GM19397 (cell line): ENCODE results near the gene UBE2U.
"Not testable (repeated sequence)": the region's sequence is repeated elsewhere in the genome, so short reads cannot be mapped to it uniquely, and the experiment has no call there.

ENCODE experiments used
- ATAC-seq: cut with Tn5 transposase; IDR thresholded peaks from one replicate; pipeline ENCODE4 v1.9.1; 2021; ENCODE audit warnings: mild to moderate bottlenecking, moderate library complexity; ENCODE audit not compliant: unreplicated experiment

UBE2U gene

DNA sequence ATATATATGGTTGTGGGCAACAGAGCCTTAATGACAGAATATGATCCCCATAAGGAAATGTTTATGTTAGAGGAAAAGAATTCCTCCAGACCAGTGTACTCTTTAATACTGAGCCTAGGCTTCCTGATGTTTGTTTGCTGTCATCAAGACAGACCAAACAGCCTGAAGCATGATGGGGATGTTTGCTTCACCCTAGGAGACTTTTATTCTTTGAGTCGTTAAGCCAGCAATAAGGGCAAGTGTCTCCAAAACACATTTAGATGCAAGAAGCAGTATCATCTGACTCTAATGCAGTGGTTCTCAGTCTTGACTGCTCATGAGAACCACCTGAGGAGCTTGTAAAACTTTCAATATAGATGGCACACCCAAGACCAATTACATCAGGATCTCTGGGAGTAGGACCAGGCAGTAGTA is 33.1 kb downstream of the UBE2U start:
- ATAC-seq = no peak

DNA sequence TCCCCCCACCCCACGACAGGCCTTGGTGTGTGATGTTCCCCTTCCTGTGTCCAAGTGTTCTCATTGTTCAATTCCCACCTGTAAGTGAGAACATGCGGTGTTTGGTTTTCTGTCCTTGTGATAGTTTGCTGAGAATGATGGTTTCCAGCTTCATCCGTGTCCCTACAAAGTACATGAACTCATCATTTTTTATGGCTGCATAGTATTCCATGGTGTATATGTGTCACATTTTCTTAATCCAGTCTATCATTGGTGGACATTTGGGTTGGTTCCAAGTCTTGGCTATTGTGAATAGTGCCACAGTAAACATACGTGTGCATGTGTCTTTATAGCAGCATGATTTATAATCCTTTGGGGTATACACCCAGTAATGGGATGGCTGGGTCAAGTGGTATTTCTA is 36.1 kb downstream of the UBE2U start:
- not testable (repeated sequence) for ATAC-seq

DNA sequence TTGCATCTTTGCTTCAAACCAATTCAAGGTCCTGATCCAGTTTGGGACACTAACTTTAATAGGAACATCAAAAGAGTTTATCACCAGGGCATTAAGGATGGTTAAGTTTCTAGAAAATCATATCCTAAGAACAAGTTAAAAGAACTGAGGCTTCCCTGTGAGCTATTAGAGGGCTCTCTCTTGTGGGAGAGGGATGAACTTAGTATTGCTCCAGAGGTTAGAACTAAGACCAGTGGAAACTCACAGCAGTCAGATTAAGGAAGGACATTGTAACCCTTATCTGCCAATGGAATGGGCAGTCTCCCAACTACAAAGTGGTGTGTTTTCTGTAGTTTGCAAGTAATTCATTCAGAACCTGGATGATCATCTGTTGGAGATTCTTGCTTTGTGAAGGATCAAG is 36.8 kb downstream of the UBE2U start:
- no peak for ATAC-seq

DNA sequence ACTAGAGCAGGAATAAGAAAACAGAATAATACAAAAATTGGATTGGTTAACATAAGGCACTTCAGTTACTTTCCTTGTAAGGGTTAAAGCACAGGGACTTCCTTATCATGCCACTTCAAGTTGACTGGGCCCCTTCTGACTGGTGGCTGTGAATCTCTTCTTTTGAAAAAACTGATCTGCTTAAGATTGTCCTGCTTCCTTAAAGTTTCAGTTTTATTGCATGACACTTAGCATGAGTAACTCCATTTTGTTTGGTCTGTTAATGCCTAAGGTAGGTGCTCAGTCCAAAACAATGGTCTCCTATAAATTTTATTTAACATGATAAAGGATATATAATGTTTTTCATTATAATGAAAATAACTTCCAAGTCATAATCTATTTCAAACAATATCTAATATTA is 37.6 kb downstream of the UBE2U start:
- no peak for ATAC-seq

DNA sequence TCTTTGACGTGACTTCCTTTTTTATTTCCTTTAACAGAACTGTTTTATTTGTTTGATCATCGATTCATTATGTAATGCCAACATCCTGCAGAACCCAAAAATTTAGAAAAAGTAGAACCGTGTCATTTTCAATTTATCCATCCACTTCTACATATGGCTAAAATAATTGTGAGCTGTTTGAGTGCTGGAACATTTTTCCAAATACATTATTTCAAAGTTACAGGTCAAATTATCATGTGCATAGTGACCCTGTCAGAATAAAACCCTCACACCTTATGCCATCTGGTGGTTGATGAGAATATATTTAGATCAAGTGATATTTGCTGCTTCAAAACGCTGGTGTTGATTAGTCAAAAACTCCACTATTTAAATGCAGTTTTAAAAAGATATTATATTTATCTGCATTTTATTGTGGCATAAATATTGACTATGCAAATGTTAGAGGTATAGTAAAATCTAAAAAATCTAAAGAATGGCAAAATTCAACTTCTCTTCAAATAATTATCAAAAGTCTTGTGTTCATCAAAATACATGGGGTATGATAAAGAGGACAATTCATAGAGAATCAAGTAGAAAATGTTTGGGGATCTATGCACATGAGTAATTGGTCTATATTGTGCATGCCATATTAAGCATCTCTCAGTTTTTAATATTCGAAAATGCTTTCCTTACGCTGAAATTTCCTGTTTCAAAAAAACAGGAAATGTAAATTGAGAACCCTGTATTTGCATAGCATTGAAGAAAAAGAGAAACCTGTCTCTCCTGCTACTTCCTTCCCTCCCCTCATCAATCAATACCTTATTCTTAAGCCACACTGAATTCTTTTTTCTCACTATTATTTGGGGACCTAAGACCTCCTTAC is 39.7 kb downstream of the UBE2U start:
- no peak for ATAC-seq

DNA sequence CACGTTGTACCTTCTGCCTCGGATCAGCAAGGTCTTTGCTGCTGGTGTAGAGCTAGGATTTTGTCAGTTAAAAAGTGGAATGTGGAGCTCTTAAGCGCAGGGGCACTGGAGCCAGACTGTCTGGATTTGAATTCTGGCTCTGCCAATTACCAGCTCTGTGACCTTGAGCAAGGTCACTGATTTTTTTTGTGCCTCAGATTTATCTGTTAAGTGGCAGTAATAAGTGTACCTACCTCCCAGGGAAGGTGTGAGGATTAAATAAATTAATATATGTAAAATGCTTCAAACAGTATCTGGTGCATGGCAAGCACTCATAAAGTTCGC is 40.3 kb downstream of the UBE2U start:
- no peak for ATAC-seq

DNA sequence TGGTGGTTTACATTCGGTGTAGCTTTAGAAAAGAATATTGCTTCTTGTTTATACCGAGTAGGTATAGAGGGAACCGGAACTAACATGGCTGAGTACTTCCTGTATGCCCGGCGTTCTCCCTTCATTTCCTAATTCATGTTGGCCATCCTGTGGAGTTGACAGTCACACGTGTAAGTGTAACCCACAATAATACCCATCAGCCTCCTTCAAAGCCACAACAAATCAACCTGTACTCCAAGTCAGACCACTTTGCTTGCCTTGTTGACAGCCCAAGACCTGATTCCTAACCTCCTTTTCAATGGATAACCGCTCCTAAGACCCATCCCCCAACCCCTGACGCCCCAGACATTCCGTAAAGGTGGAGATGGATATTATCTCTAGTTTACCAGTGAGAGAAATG is 42.1 kb downstream of the UBE2U start:
- no peak for ATAC-seq

DNA sequence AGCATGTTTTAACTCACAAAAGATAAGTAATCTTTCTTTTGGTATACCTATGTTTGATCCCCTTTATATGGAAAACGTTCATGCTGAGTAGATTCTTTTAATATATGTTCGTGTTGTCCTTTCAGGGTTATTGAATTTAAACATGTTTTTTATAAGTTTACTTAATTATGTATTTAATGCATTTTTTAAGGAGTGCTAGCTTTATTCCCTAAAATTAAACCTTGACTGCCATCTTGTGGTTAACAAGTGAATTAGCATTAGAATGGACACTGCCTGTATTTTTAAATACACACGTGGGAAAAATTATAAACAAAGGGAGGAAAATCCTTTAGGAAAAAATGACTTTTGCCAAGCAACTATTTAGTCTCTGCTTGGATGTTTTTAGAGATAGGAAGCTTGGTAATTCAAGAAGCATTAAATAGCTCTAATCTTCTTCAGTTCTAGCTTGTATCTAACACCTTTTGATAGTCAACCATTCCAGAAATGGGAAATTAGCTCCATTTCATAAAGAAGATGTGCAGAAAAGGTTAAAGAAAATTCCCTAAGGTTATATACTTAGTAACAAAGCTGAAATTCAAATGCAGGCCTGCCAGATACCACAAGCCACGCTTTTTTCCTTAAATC is 43.0 kb downstream of the UBE2U start:
- ATAC-seq = no peak

DNA sequence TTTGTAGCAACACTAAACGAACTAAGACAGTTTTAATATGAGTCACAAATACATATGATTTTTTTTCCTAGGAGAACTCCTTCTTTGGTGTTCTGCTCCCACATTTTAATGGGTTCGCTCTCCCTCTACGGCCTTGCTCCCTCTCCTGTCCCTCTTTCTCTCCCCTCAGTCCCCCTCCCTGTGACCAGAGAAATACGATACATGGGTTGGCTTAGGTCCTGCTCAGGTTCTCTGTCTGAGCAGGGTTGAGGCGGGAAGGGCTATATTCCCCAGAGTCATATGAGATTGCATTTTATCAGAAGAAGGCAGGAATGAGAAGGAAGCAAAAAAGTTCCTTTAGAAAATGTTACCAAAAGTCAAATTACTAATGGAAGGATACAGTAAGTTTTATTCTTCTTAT is 44.6 kb downstream of the UBE2U start:
- no peak for ATAC-seq

DNA sequence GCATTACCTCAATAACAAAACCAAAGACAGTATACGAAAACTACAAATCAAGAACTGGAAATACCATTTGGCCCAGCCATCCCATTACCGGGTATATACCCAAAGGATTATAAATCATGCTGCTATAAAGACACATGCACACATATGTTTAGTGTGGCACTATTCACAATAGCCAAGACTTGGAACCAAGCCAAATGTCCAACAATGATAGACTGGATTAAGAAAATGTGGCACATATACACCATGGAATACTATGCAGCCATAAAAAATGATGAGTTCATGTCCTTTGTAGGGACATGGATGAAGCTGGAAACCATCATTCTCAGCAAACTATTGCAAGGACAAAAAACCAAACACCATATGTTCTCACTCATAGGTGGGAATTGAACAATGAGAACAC is 47.0 kb downstream of the UBE2U start:
- not testable (repeated sequence) for ATAC-seq

DNA sequence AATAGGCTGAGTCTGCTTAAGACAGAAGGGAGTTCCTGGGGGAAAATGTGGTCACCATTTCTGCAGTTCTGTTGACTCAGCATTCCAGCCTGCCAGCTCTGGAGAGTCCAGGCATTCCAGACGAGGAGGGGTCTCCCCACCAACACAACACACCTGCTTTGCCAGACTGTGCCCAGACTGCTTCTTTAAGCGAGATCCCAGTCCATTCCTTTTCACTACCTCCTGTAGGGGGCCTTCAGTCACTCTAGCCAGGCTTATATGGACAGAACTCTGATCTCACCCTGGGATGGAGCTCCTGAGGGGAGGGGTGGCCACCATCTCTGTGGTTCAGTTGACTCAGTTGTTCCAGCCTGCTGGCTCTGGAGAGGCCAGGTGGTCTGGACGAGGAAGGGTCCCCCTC is 48.5 kb downstream of the UBE2U start:
- no peak for ATAC-seq

DNA sequence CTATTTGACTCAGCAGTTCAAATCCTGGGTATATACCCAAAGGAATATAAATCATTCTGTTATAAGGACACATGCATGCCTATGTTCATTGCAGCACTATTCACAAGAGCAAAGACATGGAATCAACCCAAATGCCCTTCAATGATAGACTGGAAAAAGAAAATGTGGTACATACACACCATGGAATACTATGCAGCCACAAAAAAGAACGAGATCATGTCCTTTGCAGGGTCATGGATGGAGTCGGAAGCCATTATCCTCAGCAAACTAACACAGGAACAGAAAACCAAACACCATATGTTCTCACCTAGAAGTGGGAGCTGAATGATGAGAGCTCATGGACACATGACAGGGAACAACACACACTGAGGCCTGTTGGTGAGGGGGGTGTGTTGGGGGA is 53.8 kb downstream of the UBE2U start:
- ATAC-seq = not testable (repeated sequence)

DNA sequence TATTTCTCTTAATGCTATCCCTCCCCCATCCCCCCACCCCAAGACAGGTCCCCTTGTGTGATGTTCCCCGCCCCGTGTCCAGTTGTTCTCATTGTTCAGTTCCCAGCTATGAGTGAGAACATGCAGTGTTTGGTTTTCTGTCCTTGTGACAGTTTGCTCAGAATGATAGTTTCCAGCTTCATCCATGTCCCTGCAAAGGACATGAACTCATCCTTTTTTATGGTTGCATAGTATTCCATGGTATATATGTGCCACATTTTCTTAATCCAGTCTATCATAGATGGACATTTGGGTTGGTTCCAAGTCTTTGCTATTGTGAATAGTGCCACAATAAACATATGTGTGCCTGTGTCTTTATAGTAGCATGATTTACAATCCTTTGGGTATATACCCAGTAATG is 55.0 kb downstream of the UBE2U start:
- ATAC-seq = not testable (repeated sequence)

DNA sequence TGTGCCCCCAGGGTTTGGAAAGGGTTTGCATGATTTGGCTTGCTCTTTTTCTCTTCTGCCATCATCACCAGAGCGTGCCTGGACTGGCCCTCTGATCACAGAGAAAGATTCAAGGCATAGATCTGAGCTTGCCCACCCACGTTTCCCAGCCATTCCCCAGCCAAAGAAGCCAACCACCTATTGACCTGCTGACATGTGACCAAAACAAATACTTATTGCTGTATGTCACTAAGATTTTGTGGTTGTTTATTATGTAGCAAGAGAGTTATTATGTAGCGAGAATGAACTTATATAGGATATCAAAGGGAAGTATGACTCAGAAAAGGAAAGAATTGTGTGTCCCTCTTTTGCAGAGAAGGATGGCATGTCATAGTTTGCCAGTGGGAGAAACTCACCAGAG is 59.9 kb downstream of the UBE2U start:
- no peak for ATAC-seq

DNA sequence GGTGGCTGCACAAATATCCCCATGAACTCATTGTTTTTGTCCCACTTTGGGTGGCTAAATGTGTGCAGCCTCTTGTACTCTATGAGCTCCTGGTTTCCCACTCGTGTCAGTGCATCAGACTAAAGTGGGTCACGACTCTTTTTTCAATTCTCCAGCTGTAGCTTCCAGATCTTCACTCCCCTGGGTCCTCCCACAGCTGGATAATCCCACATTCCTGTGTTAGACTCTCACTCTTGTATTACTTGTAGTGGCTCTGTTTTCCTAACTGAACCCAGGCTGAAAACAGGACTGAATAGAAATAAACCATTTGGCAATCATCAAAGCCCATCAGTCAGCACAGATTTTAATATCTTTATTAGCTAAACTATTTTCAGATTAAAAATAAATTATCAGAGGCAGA is 60.4 kb downstream of the UBE2U start:
- no peak for ATAC-seq

DNA sequence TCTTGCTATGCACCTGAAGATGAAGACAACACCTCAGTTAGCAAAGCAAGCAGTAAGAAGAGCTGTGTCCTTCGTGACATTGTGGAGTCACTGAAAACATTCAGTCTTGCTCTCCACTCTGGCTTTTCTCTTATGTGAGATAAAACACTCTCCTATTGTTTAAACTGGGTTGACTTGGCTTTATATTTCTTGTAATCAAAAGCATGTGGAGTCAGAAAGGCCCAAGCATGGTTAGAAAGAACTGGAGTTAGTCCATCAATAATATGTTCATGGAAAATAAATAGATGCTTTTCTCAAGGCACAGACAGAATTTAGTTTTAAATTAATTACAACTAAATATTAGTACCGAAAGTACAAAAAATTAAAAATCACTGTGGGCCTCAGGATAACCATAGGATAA is 61.7 kb downstream of the UBE2U start:
- no peak for ATAC-seq

DNA sequence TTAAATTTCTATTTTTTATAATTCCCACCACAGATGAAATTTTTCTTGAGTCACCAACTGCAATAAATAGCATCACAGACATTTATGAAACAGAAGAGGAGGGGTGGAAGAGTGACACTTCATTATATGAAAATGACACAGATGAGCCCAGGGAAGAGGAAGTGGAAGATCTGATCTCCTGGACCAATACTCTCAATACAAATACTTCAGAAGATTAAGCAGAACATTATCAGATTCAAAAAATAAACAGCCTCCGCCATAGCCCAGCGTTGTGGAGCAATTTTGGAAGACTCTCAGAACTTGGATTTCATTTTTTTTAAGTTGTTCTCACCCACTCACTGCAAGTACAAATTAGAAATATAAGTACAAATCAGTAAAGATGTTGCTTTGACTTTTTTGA is 63.6 kb downstream of the UBE2U start:
- no peak for ATAC-seq

DNA sequence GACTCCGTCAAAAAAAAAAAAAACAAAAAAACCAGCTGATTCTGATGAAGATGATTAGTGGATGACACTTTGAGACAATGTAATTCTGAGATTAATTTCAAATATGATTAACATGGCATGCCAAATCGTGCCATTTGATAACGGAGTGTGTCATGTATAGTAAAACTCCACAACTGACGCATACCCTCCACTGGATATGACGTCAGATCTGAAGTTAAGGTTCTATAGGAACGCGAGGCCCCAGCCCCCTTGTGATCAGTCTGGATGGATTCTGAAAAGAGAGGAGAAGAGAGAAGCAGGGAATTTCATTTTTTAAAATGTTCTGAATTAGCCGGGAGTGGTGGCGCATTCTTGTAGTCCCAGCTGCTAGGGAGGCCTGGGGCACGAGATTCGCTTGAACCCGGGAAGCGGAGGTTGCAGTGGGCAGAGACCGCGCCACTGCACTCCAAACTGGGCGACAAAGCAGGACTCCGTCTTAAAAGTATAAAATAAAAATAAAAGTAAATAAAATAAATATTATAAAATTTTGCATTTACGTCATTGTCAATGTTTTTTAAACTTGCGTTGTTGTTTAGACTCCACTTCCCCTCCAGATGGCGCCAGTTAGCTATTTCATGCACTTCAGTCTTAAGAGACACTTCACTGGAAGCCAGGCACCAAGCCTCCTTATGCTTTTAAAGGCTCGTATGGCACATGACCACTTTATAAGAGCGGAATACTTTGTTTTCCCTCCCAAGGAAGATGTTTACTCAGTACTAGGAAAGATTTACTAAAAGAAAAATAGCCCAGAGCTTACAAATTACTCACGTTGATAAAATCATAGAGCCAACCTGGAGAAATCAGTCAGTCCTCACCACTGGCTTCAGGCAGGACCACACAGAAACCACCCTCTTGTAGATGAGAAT is 65.5 kb downstream of the UBE2U start:
- no peak for ATAC-seq

DNA sequence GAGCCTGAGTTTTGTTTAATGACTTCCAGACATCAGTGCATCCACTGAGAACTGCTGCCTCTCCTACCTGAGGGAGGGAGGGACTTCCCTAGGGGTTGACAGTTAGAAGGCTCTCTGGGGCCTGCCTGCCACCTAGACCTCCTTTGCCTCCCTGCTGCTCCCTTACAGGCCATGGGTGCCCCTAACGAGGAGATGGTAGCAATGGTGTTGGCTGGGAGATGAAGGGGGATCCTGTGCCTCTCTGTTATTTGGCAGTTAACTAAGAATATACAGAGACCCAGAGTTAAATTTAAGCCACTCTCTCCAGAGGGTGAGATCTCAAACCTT is 66.1 kb downstream of the UBE2U start:
- ATAC-seq = no peak

DNA sequence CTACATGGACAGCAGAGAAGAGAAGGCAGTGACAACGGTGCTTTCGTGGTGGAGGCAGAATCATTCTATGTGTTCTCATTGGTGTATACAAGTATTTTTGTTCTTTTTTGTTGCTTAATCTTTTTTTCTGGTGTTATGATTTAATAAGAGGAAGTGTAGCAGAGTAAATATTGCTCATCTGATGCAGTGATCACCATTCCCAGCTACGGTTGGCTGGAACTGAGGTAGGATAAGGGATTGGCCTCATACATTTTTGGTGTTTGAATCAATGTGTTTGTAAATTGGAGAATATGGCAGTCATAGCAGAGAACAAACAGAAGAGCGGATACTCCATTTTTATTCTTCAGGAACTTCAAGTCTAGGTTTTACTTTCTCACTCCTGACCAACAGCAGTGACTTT is 76.6 kb downstream of the UBE2U start:
- ATAC-seq = no peak

DNA sequence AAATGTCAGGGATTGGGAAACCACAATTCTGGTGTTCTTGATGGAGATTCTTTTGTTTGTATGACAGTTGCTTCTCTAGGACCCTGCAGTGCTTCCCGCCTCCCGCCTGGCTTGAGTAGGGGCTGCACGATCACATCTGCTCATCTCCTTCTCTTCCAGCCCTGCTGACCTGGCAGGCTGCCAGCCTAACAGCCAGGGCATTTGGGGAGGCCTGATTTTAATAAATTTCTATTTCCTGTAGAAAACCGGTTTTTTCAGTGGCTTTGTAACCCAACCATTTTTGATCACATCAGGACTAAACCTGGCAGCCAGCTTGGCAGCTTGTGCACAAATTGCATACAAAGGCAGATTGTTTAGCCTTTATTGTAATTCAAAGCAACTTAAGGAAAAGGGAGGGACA is 78.9 kb downstream of the UBE2U start:
- no peak for ATAC-seq

DNA sequence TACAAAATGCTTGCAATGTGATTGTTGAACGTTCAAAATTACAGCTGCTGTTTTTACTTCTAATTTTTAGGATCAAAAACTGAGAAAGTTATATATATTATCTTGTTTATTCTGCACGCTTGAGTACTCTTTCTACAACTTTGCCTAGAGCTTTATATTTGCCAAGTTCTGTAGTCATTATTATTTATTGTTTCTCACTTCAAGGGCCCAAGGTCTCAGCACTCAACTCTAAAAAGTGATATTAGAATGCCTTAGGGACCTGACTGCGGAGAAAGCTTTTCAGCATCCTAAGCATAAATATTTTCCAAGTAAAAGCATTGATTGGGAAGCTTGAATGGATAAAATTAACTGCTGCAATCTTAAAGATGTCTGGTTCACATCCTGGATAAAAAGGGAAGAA is 83.6 kb downstream of the UBE2U start:
- no peak for ATAC-seq
